IPS-NIHi7 (cell line): ENCODE data around the gene IFIT1B.
"Not testable (repeated sequence)": the region's sequence is repeated elsewhere in the genome, so short reads cannot be mapped to it uniquely, and the experiment has no call there.

ENCODE experiments used
- DNase-seq: peaks from one replicate; pipeline ENCODE4 v3.0.0; 2012; ENCODE audit warnings: mixed read lengths; ENCODE audit errors: extremely low spot score

IFIT1B gene

DNA sequence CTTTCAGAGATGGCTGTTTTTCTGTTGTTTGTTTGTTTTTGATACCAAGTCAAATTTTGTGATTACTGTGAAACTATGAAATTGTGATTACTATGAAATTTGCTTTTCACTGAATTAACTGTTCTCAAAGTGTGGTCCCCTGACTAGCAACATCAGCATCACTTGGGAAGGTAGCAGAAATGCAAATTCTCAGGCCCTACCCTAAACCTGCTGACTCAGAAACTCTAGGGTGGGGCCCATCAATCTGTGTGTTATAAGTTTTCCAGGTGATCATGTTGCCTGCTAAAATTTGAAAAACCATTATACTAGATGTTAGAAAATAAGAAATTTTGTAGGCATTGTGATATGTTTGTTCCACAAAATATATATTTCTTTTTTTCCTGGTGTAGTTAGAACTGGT lies 1.2 kb downstream of the IFIT1B start:
- DNase-seq, result no peak

- DNase-seq, result no peak
Measured at GRCh38 chr10:89382757-89383156, 4.9 kb downstream of the IFIT1B start.

DNA sequence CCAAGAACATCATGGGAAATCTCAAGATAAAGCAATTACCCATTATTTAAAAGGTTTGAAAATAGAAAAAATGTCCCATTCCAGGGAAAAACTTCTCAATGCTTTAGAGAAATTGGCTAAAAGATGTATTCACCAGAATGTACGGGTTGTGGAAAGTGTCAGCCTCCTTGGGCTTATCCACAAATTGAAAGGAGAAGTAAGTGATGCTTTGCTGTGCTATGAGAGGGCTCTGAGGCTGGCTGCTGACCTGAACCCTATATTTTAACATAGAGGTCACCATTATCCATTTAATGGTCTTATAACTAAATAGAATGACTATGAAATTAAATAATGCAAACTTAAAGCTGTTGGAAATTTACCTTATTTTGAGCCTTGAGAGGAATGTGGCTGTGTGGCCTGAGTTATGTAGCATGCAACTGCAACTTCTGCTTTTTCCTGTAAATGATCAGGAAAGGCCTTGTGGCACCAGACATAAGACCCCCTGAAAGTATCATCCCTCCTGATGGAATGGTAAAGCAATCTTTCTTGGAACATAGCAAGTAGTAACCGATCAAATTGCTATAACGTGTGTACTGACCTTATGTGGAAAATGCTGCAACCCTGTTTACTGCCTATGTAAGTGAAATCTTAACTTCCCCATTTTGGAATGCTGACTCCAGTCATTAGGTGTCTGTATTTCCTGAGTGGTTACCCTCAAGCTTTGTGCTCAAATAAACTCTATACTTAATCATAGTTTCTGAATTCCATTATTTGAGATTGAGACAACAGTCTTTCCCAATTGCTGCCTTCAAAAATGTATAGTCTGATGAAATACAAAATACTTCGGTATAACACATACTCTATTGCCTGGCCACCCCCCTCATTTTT lies 6.9 kb downstream of the IFIT1B start:
- DNase-seq, result no peak

DNA sequence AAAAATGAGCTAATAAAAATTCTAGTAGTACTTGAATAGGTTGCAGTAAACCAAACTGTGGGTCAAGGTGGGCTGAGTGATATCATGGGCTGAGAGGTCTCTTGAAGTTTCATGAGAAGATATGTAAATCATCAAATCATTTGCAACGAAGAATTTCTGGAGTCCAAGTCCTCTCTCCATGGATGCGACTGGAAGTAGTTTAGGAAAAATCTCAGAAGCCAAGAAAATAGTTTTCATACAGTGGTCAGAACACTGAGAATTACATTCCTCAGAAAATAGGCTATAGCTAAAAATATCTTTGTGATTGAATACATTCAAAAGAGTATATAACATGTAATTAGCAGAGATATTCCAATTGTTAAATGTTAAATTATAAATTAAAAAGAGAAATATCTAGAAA lies 10.9 kb downstream of the IFIT1B start:
- no peak for DNase-seq

DNA sequence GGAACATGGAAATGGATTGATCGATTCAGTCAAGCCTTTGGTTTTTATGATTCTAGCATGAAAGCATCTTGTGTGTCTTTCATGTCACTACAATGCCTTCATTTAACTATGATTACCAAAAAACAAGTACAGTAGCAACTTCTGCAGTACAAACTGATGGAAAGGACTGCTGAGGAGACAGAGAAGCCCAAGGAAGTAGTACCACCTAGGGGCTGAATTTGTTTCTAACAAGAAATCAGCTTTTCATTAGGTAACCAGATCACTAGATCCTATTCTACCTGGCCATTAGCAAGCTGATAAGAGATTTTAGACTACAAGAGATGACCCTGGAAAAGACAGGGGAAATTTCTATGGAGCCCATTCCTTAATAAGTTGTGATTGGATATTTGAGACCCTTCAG lies 11.4 kb downstream of the IFIT1B start:
- DNase-seq, result peak; percentile 44

- no peak for DNase-seq
Measured at GRCh38 chr10:89390476-89391225, 12.8 kb downstream of the IFIT1B start.

DNA sequence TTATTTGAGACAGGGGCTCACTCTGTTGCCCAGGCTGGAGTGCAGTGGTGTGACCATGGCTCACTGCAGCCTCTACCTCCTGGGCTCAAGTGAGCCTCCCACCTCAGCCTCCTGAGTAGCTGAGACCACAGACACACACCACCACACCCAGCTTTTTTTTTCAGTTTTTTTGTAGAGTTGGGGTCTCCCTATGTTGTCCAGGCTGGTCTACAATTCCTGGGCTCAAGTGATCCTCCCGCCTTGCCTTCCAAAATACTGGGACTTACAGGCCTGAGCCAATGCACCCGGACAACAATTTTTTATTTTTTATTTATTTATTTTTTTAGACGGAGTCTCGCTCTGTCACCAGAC lies 13.3 kb downstream of the IFIT1B start:
- DNase-seq, result not testable (repeated sequence)

- DNase-seq, result peak; percentile 73
Measured at GRCh38 chr10:89391907-89392756, 14.3 kb downstream of the IFIT1B start, which contains the start of gene IFIT1. IFIT1 (plus strand) TSS chr10:89392623; CDS start chr10:89392713, 90 bp downstream.

DNA sequence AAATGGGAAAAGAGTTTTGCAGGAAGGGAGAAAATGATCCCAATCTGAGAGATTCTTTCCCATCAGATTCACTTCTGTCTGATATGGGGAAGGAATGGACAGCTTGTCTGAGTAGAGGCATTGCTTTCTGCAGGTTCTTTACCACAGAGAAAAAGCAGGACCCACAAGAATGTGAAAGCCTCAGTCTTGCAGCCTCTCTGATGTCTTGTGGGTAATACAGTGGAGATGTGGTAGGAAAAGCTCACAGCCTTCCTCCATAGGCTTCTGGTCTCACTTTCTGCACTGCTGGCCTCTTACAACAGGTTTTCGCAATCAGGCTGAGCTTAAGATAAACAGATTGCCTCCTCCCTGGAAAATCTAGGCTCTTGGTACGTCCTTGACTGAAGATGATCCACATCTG lies 15.1 kb downstream of the IFIT1B start:
- no peak for DNase-seq

GRCh38 chr10:89393898-89394297 lies 16.0 kb downstream of the IFIT1B start:
- DNase-seq, result no peak

- no peak for DNase-seq
Measured at GRCh38 chr10:89395141-89395540, 17.3 kb downstream of the IFIT1B start.

- DNase-seq, result no peak
Measured at GRCh38 chr10:89398003-89398749, 20.3 kb downstream of the IFIT1B start.

GRCh38 chr10:89399956-89400355 lies 22.1 kb downstream of the IFIT1B start:
- no peak for DNase-seq

GRCh38 chr10:89403043-89403442 lies 25.2 kb downstream of the IFIT1B start:
- no peak for DNase-seq

- no peak for DNase-seq
Measured at GRCh38 chr10:89404104-89405047, 26.5 kb downstream of the IFIT1B start.

DNA sequence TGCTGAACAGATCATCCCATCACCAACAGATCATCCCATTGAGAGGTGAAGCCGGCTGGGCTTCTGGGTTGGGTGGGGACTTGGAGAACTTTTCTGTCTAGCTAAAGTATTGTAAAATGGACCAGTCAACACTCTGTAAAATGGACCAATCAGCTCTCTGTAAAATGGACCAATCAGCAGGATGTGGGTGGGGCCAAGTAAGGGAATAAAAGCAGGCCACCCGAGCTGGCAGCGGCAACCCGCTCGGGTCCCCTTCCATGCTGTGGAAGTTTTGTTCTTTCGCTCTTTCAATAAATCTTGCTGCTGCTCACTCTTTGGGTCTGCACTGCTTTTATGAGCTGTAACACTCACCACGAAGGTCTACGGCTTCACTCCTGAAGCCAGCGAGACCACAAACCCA lies 28.3 kb downstream of the IFIT1B start:
- DNase-seq, result not testable (repeated sequence)

GRCh38 chr10:89407792-89408191 lies 29.9 kb downstream of the IFIT1B start:
- not testable (repeated sequence) for DNase-seq

GRCh38 chr10:89409282-89409681 lies 31.4 kb downstream of the IFIT1B start:
- DNase-seq, result not testable (repeated sequence)

DNA sequence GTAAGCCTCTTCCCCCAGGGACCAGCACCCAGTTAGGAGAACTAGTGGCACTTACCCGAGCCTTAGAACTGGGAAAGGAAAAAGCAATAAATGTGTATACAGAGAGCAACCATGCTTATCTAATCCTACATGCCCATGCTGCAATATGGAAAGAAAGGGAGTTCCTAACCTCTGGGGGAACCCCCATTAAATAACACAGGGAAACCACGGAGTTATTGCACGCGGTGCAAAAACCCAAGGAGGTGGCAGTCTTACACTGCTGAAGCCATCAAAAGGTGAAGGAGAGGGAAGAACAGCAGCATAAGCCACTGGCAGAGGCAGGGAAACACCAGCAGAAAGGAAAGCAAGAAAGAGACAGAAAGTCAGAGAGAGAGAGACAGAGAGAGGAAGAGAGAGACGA lies 32.7 kb downstream of the IFIT1B start:
- not testable (repeated sequence) for DNase-seq

GRCh38 chr10:89411135-89411534 lies 33.3 kb downstream of the IFIT1B start:
- not testable (repeated sequence) for DNase-seq
